GM12892 (cell line): ENCODE measurements around the gene SPRY1.

Source experiments
- POLR2A ChIP-seq: IDR thresholded peaks from 2 replicates; pipeline ENCODE4 v1.6.1; 2011; ENCODE audit warnings: low read depth, low read length, control low read depth
- POLR2AphosphoS5 ChIP-seq: IDR thresholded peaks from 2 replicates; pipeline ENCODE4 v1.6.1; 2011; ENCODE audit warnings: low read depth, low read length, control low read depth
- TAF1 ChIP-seq: IDR thresholded peaks from 2 replicates; pipeline ENCODE4 v1.6.1; 2011; ENCODE audit warnings: low read depth, mild to moderate bottlenecking, control low read depth, low read length, borderline replicate concordance

DNA sequence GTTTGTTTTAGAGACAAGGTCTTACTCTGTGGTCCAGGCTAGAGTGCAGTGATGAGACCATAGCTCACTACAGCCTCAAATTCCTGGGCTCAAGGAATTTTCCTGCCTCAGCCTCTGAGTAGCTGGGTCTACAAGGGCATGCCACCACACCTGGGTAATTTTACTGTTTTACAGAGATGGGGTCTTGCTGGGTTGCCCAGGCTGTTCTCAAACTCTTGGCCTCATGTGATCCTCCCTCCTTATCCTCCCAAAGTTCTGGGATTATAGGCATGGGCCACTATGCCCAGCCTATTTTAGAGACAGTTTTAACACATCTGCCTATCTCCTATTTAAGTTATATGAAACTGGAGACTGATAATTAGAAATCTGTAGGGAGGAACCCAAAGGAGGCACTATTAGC, 53.8 kb downstream of the SPRY1 start:
- TF ChIP-seq POLR2AphosphoS5 (no peak), POLR2A (no peak), TAF1 (no peak)
